Fibroblast of the conjunctiva (primary cell): ENCODE data around the gene TNFAIP8L2.
"Not testable (repeated sequence)": the region's sequence is repeated elsewhere in the genome, so short reads cannot be mapped to it uniquely, and the experiment has no call there.

Experiments
- DNase-seq: peaks from one replicate; pipeline ENCODE4 v3.0.0-alpha.2; 2010; ENCODE audit warnings: low read depth

TNFAIP8L2 gene

DNA sequence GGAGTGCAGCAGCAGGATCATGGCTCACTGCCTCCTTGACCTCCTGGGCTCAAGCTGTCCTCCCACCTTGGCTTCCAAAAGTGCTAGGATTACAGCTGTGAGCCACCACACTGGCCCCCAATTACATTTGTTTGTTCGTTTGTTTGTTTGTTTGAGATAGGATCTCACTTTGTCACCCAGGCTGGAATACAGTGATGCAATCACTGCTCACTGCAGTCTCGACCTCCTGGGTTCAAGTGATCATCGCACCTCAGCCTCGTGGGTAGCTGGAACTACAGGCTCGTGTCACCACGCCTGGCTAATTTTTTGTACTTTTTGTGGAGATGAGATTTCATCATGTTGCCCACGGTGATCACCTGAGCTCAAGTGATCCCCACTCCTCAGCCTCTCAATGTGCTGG, 35.6 kb downstream of the TNFAIP8L2 start:
- DNase-seq: no peak

DNA sequence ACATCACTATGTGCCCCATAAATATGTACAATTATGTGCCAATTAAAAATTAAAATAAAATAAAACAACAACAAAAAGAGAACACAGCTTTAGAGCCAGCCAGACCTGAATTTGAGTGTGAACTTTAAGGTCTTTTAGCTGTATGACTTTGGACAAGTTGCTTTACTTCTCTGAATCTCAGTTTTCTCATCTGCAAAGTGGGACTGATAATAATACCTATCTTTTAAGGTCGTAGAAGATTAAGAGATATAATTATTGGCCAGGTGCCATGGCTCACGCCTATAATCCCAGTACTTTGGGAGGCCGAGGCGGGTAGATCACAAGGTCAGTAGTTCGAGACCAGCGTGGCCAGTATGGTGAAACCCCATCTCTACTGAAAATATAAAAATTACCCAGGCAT, 36.9 kb downstream of the TNFAIP8L2 start:
- no peak for DNase-seq

DNA sequence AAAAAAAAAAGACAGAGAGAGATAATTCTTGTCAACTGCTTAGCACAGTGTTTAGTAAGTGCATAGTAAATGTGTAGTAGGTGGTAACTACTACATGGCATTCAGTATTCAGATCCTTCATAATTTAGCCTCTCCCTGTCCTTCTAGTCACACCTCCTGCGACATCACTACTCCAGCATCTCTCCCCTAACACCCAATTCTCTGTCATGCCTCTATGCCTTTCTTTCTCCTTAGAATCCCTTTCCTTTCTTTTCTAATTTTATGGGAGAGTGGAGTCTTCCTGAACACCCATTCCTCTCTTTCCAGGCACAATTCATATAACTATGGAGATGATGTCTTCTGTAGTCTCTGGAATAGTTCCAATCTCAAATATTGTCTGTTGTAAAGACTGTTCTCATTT, 37.4 kb downstream of the TNFAIP8L2 start:
- no peak for DNase-seq

DNA sequence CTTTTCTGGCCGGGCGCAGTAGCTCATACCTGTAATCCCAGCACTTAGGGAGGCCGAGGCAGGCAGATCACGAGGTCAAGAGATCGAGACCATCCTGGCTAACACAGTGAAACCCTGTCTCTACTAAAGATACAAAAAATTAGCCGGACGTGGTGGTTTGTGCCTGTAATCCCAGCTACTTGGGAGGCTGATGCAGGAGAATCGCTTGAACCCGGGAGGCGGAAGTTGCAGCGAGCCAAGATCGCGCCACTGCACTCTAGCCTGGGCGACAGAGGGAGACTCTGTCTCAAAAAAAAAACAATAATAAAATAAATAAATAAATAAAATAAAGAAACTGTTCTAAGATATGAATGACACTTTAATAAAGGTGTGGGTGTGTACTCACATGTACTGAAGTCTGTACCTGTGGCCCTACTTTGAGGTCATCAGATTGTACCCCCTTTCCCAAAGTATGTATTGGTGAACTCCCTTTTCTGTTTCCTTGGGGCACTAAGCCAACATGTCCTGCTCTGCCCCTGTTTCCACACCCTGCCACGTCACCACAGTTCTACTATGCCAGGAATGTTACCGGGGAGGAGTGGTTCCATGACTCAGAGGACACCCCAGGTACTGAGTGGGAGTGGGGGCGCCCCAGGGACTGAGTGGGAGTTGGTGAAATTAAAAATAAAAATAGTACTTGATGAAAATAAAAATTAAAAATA, 38.6 kb downstream of the TNFAIP8L2 start:
- DNase-seq: peak; percentile 82

DNA sequence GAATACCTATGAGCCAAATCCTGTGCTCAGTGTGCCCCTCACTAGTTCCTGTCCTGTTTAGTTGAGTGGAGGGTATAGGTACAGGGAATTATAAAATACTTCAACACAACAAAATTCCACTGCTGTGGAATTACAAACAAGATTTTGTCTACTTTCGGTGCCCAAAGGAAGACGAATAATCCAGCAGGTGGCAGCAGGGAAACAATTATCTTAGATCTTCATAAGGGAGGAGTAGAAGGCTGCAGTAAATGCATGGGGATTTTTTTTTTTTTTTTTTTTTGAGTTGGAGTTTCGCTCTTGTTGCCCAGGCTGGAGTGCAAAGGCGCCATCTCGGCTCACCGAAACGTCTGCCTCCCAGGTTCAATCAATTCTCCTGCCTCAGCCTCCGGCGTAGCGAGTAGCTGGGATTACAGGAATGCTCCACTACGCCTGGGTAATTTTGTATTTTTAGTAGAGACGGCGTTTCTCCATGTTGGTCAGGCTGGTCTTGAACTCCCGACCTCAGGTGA, 39.9 kb downstream of the TNFAIP8L2 start:
- DNase-seq: peak; percentile 81

DNA sequence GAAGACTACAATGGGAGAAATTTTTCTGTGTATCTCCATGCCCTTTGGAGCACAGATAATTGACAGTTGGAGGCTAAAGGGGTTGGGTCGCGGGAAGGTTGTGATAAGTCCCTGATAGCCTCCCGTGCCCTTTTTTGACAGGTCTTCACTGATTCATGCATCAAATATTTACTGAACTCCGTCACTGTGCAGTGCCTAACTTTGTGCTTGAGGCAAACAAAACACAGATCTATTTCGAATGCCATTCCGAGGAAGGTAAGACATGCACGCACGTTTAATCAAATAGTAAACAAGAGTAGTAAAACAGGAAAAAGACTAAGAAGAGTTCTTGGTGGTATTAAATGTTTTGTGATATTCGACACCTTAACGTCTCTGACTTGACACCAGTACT, 41.4 kb downstream of the TNFAIP8L2 start:
- no peak for DNase-seq

DNA sequence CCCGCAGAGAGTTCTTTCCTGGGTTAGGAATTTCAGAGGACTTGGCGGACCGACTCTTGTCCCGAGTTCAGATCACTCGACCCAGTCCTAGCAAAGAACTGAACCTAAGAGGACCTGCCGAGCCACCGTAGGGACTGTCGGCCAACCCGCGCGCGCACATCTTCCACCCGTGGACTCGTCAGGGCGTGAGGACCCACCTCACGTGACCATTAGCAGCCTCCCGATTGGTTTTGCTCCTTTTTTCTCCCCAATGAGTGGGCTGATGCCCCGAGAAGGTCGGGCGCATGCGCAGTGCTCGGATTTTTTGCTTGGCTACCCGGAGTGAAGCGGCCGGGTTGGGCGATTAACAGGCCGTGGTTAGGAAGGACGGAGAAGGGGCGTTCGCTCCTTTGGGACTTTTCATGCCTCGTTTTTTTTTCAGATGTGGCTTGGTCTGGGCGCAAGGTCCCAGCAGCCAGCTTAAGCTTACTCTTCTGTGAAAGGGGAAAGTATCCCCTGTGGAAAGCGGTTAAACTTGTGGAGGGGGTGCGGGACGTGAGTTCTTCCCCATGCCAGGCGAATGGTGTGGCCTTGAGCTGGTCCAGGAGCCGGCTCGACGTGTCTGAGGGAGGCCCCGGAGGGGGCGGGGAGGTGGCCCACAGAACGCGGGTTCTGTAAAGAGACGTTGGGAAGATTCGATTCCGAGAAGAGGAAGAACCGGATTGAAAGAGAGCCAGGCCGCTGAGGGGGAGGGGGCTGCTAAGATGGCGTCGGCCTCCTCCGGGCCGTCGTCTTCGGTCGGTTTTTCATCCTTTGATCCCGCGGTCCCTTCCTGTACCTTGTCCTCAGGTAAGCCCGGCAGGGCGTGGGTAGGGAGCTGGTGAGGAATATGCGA, 42.0 kb downstream of the TNFAIP8L2 start, which contains the start of gene PIP5K1A:
Gene PIP5K1A (plus strand): TSS at position 299 of the 874 bp plus-strand sequence. CDS start 445 bp downstream, at position 744.
- DNase-seq: peak; percentile 98

DNA sequence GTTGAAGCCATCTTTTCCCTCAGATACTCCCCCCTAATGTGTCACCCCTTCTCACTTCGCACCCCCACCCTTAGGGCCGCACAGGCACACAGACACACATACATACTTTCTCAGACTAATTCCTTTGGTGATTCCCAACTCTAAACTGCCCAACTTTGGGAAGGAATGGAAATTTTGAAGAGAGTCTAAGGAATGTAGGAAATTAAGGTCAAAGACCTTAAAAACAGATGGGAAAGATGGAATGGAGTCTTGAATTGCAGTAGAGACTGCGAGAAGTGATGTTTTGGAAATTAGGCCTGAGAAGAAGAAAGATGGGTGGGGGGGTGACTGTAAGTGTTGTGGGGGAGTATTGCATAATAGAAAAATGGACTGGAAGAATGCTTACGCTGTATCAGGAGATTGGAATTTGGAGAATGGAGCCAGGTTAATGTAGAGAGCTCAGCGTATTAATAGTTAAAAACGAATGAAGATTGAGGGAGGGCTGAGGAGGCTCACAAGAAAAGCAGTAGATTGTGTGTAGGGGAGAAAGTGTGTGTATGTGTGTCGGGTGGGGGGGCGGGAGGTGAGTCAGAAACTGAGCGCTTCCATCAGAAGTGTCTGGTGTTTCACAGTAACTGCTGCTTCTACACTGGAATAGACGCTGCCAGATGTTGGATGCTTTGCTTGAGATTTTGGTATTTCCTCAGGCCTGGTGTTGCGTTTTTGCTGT, 43.6 kb downstream of the TNFAIP8L2 start:
- peak; percentile 71 for DNase-seq

DNA sequence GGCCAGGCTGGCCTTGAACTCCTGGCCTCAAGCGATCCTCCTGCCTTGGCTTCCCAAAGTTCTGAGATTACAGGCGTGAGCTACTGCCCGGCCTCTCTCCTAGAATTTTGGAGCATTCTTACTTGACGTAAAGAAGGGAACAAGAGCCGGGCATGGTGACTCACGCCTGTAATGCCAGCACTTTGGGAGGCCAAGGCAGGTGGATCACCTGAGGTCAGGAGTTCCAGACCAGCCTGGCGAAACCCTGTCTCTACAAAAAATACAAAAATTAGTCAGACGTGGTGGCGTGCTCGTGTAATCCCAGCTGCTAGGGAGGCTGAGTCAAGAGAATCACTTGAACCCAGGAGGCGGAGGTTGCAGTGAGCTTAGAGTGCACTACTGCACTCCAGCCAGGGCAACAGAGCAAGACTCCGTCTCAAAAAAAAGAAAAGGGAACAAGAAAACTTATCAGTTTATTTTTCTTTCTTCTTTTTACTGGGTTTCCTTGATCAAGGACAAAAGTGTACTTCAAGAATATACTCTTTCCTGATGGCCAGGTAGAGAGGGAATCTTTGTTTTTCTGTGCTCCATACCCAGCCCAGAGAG, 49.0 kb downstream of the TNFAIP8L2 start:
- not testable (repeated sequence) for DNase-seq
